ENCODE data around the gene ATAD3B. TPM values are rescaled to one million over a fixed set of nuclear protein-coding genes. Genes with fewer than 3 reads are reported as not detected.
"Not testable (repeated sequence)": the region's sequence is repeated elsewhere in the genome, so short reads cannot be mapped to it uniquely, and the experiment has no call there.

ATAD3B gene
- total RNA-seq, 1 donor from 2014 or later, result 42.8 TPM

DNA sequence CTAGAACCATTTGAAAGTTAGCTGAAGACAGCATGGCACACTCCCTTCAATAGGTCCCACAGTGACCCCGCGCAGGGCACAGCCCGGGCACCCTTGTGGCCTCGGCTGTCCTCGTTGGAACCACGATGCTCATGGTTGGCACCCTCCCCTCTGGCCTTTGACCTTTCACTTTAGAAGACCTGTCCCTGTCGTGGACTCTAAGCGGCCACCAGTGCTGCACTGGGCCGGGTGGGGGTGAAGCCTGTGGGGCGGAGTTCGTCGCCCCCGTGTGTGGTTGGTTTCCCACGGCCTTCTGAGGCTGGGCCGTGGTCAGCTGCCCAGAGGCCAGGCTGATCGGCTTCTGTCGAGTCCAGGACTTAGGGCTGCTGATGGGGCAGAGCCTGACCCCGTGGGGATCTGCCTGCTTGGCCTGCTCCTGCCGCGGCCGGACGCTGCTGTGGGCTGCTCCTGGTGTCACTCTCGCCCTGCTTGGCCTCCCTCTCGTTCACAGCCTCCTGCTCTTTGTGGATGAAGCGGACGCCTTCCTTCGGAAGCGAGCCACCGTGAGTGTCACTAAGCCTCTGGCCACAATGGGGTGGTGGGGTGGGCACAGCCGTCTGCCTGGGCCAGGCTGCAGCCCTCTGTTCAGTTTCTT is 53.3 kb downstream of the ATAD3B start:
- not testable (repeated sequence) for H3K4me3 ChIP-seq (ENCODE audit: low read depth, low read length); DNase-seq (ENCODE audit: low read depth)

DNA sequence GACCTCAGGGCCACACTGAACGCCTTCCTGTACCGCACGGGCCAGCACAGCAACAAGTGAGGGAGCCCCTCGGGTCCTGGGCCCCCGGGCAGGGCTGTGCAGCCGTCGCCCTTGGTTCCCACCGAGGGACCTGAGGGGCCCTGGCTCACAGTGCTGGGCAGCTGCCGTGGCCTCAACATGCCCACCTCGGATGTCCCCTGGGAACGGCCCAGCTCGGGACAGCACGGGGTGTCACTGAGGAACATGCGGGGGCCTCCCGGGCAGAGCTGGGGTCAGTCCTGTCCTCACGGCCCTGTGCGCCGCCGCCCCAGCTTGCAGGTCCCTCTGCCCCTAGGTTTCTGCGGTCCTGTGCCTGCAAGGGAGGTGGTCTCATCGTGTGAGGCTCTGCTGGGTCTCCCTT is 54.9 kb downstream of the ATAD3B start:
- H3K4me3 ChIP-seq (ENCODE audit: low read depth, low read length), result not testable (repeated sequence)

GRCh38 chr1:1527092-1527816 is 55.7 kb downstream of the ATAD3B start:
- no peak for DNase-seq (ENCODE audit: low read depth)
- TF ChIP-seq CTCF (conservative IDR thresholded peaks at IDR 0.05; ENCODE audit: low read depth, low read length), result no peak
- H3K4me3 ChIP-seq (ENCODE audit: low read depth, low read length), result no peak overlapping the region

More for the DNA sequence above, 54.9 kb downstream of the ATAD3B start:
- DNase-seq (ENCODE audit: low read depth), result not testable (repeated sequence)

DNA sequence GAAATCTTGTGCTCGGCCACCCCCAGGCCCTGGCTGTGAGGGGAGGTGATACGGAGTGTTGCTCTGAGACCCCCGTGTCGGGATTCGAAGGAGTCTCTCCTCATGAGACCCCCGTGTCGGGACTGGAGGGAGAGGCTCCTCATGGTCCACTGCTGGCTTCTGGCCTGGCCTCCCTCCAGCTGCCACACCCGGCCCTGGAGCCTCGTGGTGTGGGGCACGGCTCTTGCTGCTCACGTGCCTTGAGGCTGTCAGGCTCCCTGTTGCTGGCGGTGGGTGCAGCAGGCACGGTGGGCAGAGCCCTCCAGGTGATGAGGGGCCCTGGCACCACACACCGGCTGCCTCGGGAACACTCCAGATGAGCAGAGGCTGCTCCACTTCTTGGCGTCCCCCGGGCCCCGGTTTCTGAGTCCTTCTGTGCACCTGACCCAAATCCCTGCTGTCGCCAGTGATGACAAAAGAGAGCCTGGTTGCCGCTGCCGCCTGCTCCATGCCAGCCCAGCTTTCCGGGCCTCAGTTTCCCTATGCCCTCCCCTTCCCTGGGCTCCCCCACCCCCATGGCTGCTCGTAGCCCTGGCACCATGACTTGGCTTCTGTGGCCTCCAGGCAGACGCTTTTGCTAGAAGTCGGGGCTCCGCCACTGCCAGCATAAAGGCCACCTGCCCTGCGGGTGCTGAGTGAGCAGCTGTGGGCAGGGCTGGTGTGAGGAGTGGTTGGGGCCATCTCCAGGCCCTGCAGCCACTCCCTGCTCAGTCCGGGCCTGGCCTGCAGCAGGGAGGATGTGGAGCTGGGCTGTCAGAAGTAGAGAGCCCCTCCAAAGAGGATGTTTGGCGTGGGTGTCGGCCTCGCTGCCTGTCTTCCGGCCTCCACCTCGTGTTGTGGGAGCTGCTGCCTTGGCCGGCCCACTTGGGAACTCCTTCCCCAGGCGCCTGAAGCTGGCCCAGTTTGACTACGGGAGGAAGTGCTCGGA is 57.0 kb downstream of the ATAD3B start:
- no peak overlapping the region for H3K4me3 ChIP-seq (ENCODE audit: low read depth, low read length)
- no peak for TF ChIP-seq CTCF (conservative IDR thresholded peaks at IDR 0.05; ENCODE audit: low read depth, low read length)
- no peak for DNase-seq (ENCODE audit: low read depth)

GRCh38 chr1:1529321-1529720 is 57.8 kb downstream of the ATAD3B start:
- TF ChIP-seq CTCF (conservative IDR thresholded peaks at IDR 0.05; ENCODE audit: low read depth, low read length), result no peak
- no peak for DNase-seq (ENCODE audit: low read depth)
- no peak overlapping the region for H3K4me3 ChIP-seq (ENCODE audit: low read depth, low read length)

DNA sequence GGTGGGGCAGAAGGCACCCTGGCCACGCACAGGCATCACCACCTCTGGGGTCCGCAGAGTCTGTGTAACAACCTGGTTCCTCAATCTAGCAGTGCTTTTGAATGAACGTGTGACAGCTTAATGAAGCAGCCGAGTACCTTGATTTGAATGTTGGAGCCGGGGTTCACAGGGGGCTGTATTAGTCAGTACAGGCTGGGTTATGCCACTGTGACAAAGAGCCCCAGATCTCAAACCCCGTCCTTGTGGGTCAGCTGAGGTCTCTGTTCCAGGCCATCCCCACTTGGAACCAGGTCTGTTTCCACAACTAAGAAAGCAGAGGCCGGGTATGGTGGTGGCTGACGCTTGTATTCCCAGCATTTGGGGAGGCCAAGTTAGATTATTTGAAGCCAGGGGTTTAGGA is 58.4 kb downstream of the ATAD3B start:
- no peak for DNase-seq (ENCODE audit: low read depth)
- no peak overlapping the region for H3K4me3 ChIP-seq (ENCODE audit: low read depth, low read length)
- no peak for TF ChIP-seq CTCF (conservative IDR thresholded peaks at IDR 0.05; ENCODE audit: low read depth, low read length)

DNA sequence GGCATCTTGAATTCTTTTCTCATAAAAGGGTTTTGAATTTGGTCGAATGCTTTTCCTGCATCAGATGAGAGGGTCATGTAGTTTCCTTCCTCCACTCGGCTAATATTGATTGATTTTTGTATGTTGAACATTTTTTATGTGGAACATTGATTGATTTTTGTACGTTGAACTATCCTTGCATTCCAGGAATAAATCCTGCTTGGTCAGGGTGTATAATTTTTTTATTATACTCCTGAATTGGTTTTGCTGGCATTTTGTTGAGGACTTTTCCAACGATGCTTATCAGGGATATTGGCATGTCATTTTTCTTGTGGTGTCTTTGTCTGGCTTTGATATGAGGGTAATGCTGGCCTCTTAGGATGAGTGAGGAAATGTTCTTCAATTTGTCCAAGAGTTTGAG is 60.4 kb downstream of the ATAD3B start:
- no peak for TF ChIP-seq CTCF (conservative IDR thresholded peaks at IDR 0.05; ENCODE audit: low read depth, low read length)
- no peak for DNase-seq (ENCODE audit: low read depth)
- H3K4me3 ChIP-seq (ENCODE audit: low read depth, low read length), result no peak overlapping the region

GRCh38 chr1:1533176-1533893 is 61.8 kb downstream of the ATAD3B start:
- not testable (repeated sequence) for DNase-seq (ENCODE audit: low read depth); H3K4me3 ChIP-seq (ENCODE audit: low read depth, low read length)

DNA sequence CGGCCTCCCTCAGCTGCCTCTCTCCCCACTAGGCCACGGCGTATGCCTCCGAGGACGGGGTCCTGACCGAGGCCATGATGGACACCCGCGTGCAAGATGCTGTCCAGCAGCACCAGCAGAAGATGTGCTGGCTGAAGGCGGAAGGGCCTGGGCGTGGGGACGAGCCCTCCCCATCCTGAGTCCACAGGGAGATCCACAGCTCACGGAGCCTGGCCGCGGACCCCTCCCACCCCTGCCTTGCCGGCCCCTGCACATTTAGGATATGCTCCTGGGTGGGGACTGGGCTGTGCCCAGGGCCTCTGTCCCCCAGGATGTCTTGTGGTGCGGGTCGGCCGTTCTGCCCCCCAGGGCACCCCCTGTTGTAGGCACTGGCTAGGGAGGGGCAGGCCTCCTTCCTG is 62.3 kb downstream of the ATAD3B start:
- DNase-seq (ENCODE audit: low read depth); H3K4me3 ChIP-seq (ENCODE audit: low read depth, low read length): not testable (repeated sequence)

All from epithelial cell of proximal tubule (primary cell).